GM19035 (cell line): ENCODE measurements around the gene RBM38.
"Not testable (repeated sequence)": the region's sequence is repeated elsewhere in the genome, so short reads cannot be mapped to it uniquely, and the experiment has no call there.

Experiments used
- ATAC-seq: cut with Tn5 transposase; IDR thresholded peaks from one replicate; pipeline ENCODE4 v1.9.1; 2021; ENCODE audit not compliant: unreplicated experiment

The RBM38 gene

GRCh38 chr20:57390604-57391438 is at the start of gene RBM38:
TSS of gene RBM38 (plus strand) at chr20:57391396. CDS start at chr20:57391582, 186 bp downstream.
- peak; percentile 51 for ATAC-seq

- ATAC-seq, result no peak
These were observed 49.5 kb upstream of the RBM38 start for GRCh38 chr20:57341663-57342062.

GRCh38 chr20:57342829-57343228 is 48.4 kb upstream of the RBM38 start:
- ATAC-seq, result no peak

GRCh38 chr20:57346477-57346876 is 44.7 kb upstream of the RBM38 start:
- ATAC-seq, result no peak

GRCh38 chr20:57347393-57347792 is 43.8 kb upstream of the RBM38 start:
- ATAC-seq, result no peak

- ATAC-seq, result not testable (repeated sequence)
These were observed 42.8 kb upstream of the RBM38 start for GRCh38 chr20:57348200-57348921.

- not testable (repeated sequence) for ATAC-seq
These were observed 42.1 kb upstream of the RBM38 start for GRCh38 chr20:57348922-57349574.

GRCh38 chr20:57350081-57350710 is 41.0 kb upstream of the RBM38 start:
- no peak for ATAC-seq

- not testable (repeated sequence) for ATAC-seq
These were observed 40.5 kb upstream of the RBM38 start for GRCh38 chr20:57350726-57351041.

- peak; percentile 86 for ATAC-seq
These were observed 40.0 kb upstream of the RBM38 start, which contains the start of gene RAE1 for GRCh38 chr20:57351042-57351783. TSS of gene RAE1 (plus strand) at chr20:57351255. CDS start at chr20:57354039, 2,784 bp downstream.

- ATAC-seq, result no peak
These were observed 38.9 kb upstream of the RBM38 start for GRCh38 chr20:57352305-57352704.

GRCh38 chr20:57353351-57353750 is 37.8 kb upstream of the RBM38 start:
- ATAC-seq, result no peak

- ATAC-seq, result no peak
These were observed 29.7 kb upstream of the RBM38 start for GRCh38 chr20:57361517-57361916.

- no peak for ATAC-seq
These were observed 26.7 kb upstream of the RBM38 start for GRCh38 chr20:57364451-57364850.

- ATAC-seq, result no peak
These were observed 21.6 kb upstream of the RBM38 start for GRCh38 chr20:57369596-57369995.

GRCh38 chr20:57370316-57370715 is 20.9 kb upstream of the RBM38 start:
- ATAC-seq, result no peak

GRCh38 chr20:57371363-57371762 is 19.8 kb upstream of the RBM38 start:
- ATAC-seq, result no peak

- no peak for ATAC-seq
These were observed 19.0 kb upstream of the RBM38 start for GRCh38 chr20:57372157-57372556.

- ATAC-seq, result no peak
These were observed 18.4 kb upstream of the RBM38 start for GRCh38 chr20:57372581-57373350.
